Pancreas (tissue), 10 donors: ENCODE results near the gene CACNA1I. TPM values are rescaled to one million over a fixed set of nuclear protein-coding genes. Genes with fewer than 3 reads are reported as not detected.

Experiments
- ATAC-seq, 4 donors: fragments of 200-7000 bp; cut with Tn5 transposase; one replicate each; pipeline versions ENCODE4 v1.8.0 to v1.9.1; 2020; ENCODE audit warnings: mild to moderate bottlenecking in 4 of 4, moderate library complexity in 4 of 4
- DNase-seq, 6 donors: peaks; one replicate each; pipeline ENCODE4 v3.0.0-alpha.2; 2020
- FAIRE-seq: peaks from 2 replicates; lab custom pipeline; 2012; peaks lifted over from hg19 to GRCh38; lab: Jason Lieb, UNC
- H3K27ac ChIP-seq, 4 donors: fragments of 200-600 bp; sonication (generic); 1 replicate in 3 of 4; 2 replicates in 1 of 4; pipeline versions ENCODE4 v1.5.0 to v1.8.0; 2020
- H3K27me3 ChIP-seq, 4 donors: fragments of 200-600 bp; one replicate each; pipeline ENCODE4 v1.8.0; 2021
- H3K36me3 ChIP-seq, 3 donors: fragments of 200-600 bp; sonication (generic) in 1 of 3; one replicate each; pipeline versions ENCODE4 v1.5.0 to v1.8.0; 2020 to 2021
- H3K4me1 ChIP-seq, 3 donors: fragments of 200-600 bp; one replicate each; pipeline ENCODE4 v1.8.0; 2021
- H3K4me3 ChIP-seq, 4 donors: fragments of 200-600 bp; sonication (generic) in 2 of 4; one replicate each; pipeline versions ENCODE4 v1.5.0 to v1.8.0; 2020 to 2021
- H3K9me3 ChIP-seq, 4 donors: fragments of 200-600 bp; one replicate each; pipeline ENCODE4 v1.8.0; 2021
- CTCF ChIP-seq, 4 donors: fragments of 200-600 bp; sonication (generic) in 3 of 4; IDR thresholded peaks; one replicate each; pipeline versions ENCODE4 v1.5.0 to v1.8.0; 2021; ENCODE audit warnings: antibody characterized with exemption in 4 of 4
- WGBS, 2 donors: extraction: QIAGEN DNeasy Blood & Tissue Kit; methylation state at CpG; one replicate each; pipeline ENCODE4 v1.1.7; 2013; 5-methylcytosine and 5-hydroxymethylcytosine counted together
- intact Hi-C, 3 donors: fragments of 100-400 bp; cut with DNase I; formaldehyde crosslinking; loops; one replicate each; pipeline versions ENCODE4 v1.11.1 to v1.14.2; 2022
- polyA plus RNA-seq, 2 donors: library from polyadenylated mRNA; stranded (reverse); fragments of 200-250 nt; gene quantifications; one replicate each; pipeline ENCODE4 v1.2.3, GENCODE V29; 2013
- total RNA-seq, 6 donors: library from RNA; stranded (reverse); fragmentation: NEBNext Ultra II Directional in 4 of 6; extraction: Animal tissue kit (Norgen Biotek cat#: 25700) in 4 of 6; gene quantifications; one replicate each; pipeline versions ENCODE4 v1.2.1 to v1.2.4, GENCODE V29; 2021 to 2023
- donor health status: healthy with polysubstance abuse.
- donor health status: DM: no; HTN: no; CAD: no; lungs with moderate emphysema.
- donor health status: DM: no; HTN: no; CAD: no.
- donor health status: control.
- donor health status: control.
- donor health status: Bipolar disorder and iron deficiency.
- donor health status: DM: yes; HTN: yes; CAD: no.
- donor health status: DM: no; HTN: no; CAD: no.
- donor health status: DM: no; HTN: no; CAD: no.
- donor health status: DM: yes; HTN: yes; CAD: no.

Gene CACNA1I
- total and polyA plus RNA-seq, 8 donors: 0.04 to 0.21 (median 0.07) TPM

GRCh38 chr22:39565414-39565944, 5.1 kb upstream of the CACNA1I start:
- no peak for FAIRE-seq
- H3K27me3 ChIP-seq: no peaks in the 10 kb centered on the region
- no peaks in the 10 kb centered on the region for H3K36me3 ChIP-seq
- H3K9me3 ChIP-seq: no peaks in the 10 kb centered on the region
- no peak for ATAC-seq
- no peaks in the 10 kb centered on the region for H3K4me1 ChIP-seq
- 91 to 96% methylated on average over 5 of the region's 5 CpGs for WGBS, 2 donors
- TF ChIP-seq CTCF (IDR thresholded peaks at IDR 0.05): no peak
- H3K4me3 ChIP-seq: no peak overlapping the region
- DNase-seq: no peak
- H3K27ac ChIP-seq: no peak overlapping the region
- intact Hi-C loops: no loop called here

GRCh38 chr22:39567135-39567946, 3.2 kb upstream of the CACNA1I start:
- Histone ChIP-seq H3K4me3 (no peak overlapping the region), H3K4me1 (no peaks in the 10 kb centered on the region), H3K36me3 (no peaks in the 10 kb centered on the region), H3K27me3 (no peaks in the 10 kb centered on the region), H3K9me3 (no peaks in the 10 kb centered on the region), H3K27ac (no peak overlapping the region)
- 73 to 76% methylated on average over 14 of the region's 14 CpGs for WGBS, 2 donors
- FAIRE-seq (no peak), ATAC-seq (no peak), DNase-seq (no peak)
- intact Hi-C loops: no loop called here
- TF ChIP-seq CTCF (IDR thresholded peaks at IDR 0.05): no peak

GRCh38 chr22:39568278-39568981, 2.1 kb upstream of the CACNA1I start:
- Histone ChIP-seq H3K27me3 (no peaks in the 10 kb centered on the region), H3K36me3 (no peaks in the 10 kb centered on the region), H3K4me1 (no peaks in the 10 kb centered on the region), H3K9me3 (no peaks in the 10 kb centered on the region), H3K27ac (no peak overlapping the region), H3K4me3 (no peak overlapping the region)
- intact Hi-C loops: no loop called here
- DNase-seq (no peak), ATAC-seq (no peak), FAIRE-seq (no peak)
- TF ChIP-seq CTCF (IDR thresholded peaks at IDR 0.05): no peak
- WGBS, 2 donors: 64% methylated on average over 19 of the region's 19 CpGs

GRCh38 chr22:39569066-39569465, 1.5 kb upstream of the CACNA1I start:
- Histone ChIP-seq H3K27me3 (no peaks in the 10 kb centered on the region), H3K4me3 (no peak overlapping the region), H3K27ac (no peak overlapping the region), H3K36me3 (no peaks in the 10 kb centered on the region), H3K4me1 (no peaks in the 10 kb centered on the region), H3K9me3 (no peaks in the 10 kb centered on the region)
- DNase-seq (no peak), ATAC-seq (no peak), FAIRE-seq (no peak)
- WGBS, 2 donors: 90 to 97% methylated on average over 7 of the region's 7 CpGs
- intact Hi-C loops: no loop called here
- TF ChIP-seq CTCF (IDR thresholded peaks at IDR 0.05): no peak
